ENCODE results near the gene HLF.

- TF ChIP-seq, protein P1, sequence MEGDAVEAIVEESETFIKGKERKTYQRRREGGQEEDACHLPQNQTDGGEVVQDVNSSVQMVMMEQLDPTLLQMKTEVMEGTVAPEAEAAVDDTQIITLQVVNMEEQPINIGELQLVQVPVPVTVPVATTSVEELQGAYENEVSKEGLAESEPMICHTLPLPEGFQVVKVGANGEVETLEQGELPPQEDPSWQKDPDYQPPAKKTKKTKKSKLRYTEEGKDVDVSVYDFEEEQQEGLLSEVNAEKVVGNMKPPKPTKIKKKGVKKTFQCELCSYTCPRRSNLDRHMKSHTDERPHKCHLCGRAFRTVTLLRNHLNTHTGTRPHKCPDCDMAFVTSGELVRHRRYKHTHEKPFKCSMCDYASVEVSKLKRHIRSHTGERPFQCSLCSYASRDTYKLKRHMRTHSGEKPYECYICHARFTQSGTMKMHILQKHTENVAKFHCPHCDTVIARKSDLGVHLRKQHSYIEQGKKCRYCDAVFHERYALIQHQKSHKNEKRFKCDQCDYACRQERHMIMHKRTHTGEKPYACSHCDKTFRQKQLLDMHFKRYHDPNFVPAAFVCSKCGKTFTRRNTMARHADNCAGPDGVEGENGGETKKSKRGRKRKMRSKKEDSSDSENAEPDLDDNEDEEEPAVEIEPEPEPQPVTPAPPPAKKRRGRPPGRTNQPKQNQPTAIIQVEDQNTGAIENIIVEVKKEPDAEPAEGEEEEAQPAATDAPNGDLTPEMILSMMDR (IDR thresholded peaks at IDR 0.05; ENCODE audit: extremely low read depth in 1 of 2, insufficient read depth in 1 of 2, low read depth in 1 of 2, low read length in 2 of 2): no peak
- TF ChIP-seq MAX (IDR thresholded peaks at IDR 0.05; ENCODE audit: insufficient read depth, insufficient read length): no peak
Measured at GRCh38 chr17:55225237-55225636, 39.5 kb upstream of the HLF start.

Data from endothelial cell of umbilical vein (primary cell).